ENCODE results near the gene BRAF.

- no peak for TF ChIP-seq EZH2 (IDR thresholded peaks at IDR 0.05; ENCODE audit: borderline replicate concordance, low read length)
- no peak for TF ChIP-seq CTCF (IDR thresholded peaks at IDR 0.05; ENCODE audit: low read length)
Measured at GRCh38 chr7:140922741-140923345, 1.9 kb downstream of the BRAF start.

Data from OCI-LY1 (cell line).